ENCODE results near the gene GGPS1. TPM values are rescaled to one million over a fixed set of nuclear protein-coding genes. Genes with fewer than 3 reads are reported as not detected.

GGPS1 gene
- 19.5 and 22.7 TPM in 2 replicates for total RNA-seq

GRCh38 chr1:235328271-235329138 lies at the start of gene GGPS1:
TSS of gene GGPS1 (plus strand) at chr1:235328570. CDS start at chr1:235335265, 6,695 bp downstream.

DNA sequence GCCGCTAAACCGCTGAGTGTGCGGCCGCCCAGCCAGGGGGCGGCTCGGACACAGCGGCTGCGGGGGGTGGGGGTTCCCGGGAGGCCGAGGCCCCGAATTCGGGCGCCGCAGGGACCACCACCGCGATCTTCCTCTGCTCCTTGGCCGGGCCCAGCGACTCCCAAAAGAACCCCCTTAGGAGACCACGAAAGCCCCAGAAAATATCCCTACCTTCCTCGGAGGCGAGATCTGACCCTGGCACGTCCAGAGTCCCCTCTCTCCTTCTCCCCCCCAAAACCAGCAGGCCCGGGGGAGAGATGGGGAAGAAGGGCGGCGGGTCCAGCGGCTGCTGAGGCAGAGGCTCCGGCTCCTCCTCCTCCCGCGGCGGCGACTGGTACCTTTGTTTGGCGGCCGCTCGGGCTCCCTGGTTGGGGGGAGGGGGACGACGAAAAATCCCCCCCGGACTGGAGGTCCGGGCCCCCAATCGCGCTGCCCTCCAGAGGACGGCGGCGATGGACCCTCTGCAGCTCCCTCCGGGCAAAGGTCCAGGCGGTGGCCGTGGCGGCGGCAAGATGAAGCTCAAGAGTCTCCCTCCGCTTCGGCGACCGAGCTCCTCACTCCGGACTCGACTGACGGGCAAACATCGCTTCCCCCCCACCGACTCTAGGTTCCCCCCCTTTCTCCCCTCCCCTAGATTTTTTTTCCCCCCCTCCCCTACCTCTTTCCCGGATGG lies 655 bp upstream of the GGPS1 start, which contains the start of gene ARID4B:
Gene ARID4B (minus strand): TSS at position 621 of the 712 bp plus-strand sequence. CDS start 1,260 bp downstream, outside the sequence.

GRCh38 chr1:235367000-235367908 lies 38.9 kb downstream of the GGPS1 start, which contains the start of gene TBCE:
TSS of gene TBCE (plus strand) at chr1:235367427. CDS start at chr1:235380050, 12,623 bp downstream.

Other genes with a start within 250 kb of the GGPS1 start
- 94.2 and 106 TPM in 2 replicates for gene TOMM20, start 199.7 kb upstream of the GGPS1 start, total RNA-seq
- 30.5 and 71.6 TPM in 2 replicates for gene RBM34, start 167.3 kb upstream of the GGPS1 start, total RNA-seq
- gene ARID4B, start 391 bp upstream of the GGPS1 start, total RNA-seq = 11.0 and 11.8 TPM in 2 replicates
- 16.2 and 29.5 TPM in 2 replicates for gene TBCE, start 38.9 kb downstream of the GGPS1 start, total RNA-seq
- gene B3GALNT2, start 175.9 kb downstream of the GGPS1 start, total RNA-seq = 20.9 and 23.2 TPM in 2 replicates

All from cardiac atrium fibroblast (primary cell).